Measurements from ENCODE around the gene NUDCD3.

DNA sequence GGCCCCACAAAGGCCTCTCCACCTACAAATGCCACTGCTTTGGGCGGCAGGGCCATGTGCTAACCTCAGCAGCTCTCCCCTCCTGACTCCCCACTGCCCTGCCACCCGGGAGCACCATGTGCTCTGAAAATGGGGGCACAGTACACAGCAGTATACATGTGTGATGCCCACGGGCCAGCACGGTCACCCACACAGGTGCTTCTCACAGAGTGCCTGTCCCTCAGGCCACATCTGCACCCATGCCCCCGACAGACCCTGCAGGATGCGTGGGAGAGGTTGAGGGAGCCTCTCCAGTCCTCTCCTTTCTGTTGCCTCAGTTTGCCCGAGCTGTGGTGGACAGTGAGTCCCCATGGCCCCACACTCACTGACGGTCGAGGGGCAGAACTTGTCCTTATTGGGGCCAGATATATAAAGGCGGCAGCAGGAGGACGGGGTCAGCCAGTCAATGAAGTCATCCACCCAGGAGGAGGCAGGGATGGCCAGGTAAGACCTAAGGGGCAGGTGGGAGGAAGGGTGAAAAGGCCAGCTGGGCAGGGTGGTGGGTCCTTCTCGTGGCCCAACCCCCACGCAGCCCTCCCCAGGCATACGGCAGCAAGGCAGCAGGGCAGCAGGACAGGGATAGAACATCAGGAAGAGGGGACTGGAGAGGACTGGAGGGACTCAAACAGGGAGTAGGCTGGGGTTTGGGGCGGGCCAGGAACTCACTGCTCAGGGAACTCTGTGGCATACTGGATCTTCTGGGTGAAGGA, 31.1 kb upstream of the NUDCD3 start:
- no peak for TF ChIP-seq POLR2A (IDR thresholded peaks at IDR 0.05; ENCODE audit: control extremely low read depth in 1 of 2, low read depth in 2 of 2, low read length in 2 of 2)
- no peak for TF ChIP-seq CTCF (IDR thresholded peaks at IDR 0.05; ENCODE audit: control extremely low read depth in 1 of 3, insufficient read depth in 1 of 3, low read depth in 1 of 3, low read length in 3 of 3)
- TF ChIP-seq MAFK (IDR thresholded peaks at IDR 0.05; ENCODE audit: low read depth, low read length): no peak
- TF ChIP-seq RAD21 (IDR thresholded peaks at IDR 0.05 in 1 of 2, conservative IDR thresholded peaks at IDR 0.05 in 1 of 2; ENCODE audit: low read depth in 2 of 2, low read length in 2 of 2): no peak
- no peak for TF ChIP-seq EZH2 (IDR thresholded peaks at IDR 0.05; ENCODE audit: low read depth, low read length, severe bottlenecking)
- no peak for TF ChIP-seq POU5F1 (IDR thresholded peaks at IDR 0.05; ENCODE audit: low read depth, low read length)
- TF ChIP-seq, protein P1, sequence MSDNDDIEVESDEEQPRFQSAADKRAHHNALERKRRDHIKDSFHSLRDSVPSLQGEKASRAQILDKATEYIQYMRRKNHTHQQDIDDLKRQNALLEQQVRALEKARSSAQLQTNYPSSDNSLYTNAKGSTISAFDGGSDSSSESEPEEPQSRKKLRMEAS (IDR thresholded peaks at IDR 0.05): no peak

Measured in H1 (cell line).